Measurements from ENCODE around the gene PTPRM.

The PTPRM gene

DNA sequence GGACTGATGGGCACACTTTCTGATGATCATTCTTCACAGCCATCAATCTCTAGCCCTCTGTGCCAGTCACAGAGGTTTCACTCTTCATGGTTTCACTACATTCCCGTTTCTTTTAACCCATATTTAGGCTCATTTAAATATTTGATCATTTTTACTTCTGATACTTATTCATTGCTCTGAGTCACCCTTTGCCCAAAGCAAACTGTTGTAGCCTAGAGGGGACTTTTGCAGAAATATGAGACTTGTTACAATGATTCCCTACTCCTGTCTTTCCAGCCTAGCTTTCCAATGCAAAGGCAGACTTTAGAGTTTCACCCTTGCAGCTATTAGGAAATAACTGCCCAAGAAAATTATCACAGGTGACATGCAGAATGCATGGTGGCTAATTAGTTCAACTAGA lies 444.2 kb downstream of the PTPRM start:
- no peak overlapping the region for H3K4me3 ChIP-seq (ENCODE audit: low read length)
- H3K79me2 ChIP-seq (ENCODE audit: control insufficient read depth, low read length), result no peaks in the 10 kb centered on the region
- H3K4me2 ChIP-seq (ENCODE audit: low read length), result no peak overlapping the region
- H3K4me1 ChIP-seq (ENCODE audit: control insufficient read depth, low read length), result no peaks in the 10 kb centered on the region
- TF ChIP-seq, protein P1, sequence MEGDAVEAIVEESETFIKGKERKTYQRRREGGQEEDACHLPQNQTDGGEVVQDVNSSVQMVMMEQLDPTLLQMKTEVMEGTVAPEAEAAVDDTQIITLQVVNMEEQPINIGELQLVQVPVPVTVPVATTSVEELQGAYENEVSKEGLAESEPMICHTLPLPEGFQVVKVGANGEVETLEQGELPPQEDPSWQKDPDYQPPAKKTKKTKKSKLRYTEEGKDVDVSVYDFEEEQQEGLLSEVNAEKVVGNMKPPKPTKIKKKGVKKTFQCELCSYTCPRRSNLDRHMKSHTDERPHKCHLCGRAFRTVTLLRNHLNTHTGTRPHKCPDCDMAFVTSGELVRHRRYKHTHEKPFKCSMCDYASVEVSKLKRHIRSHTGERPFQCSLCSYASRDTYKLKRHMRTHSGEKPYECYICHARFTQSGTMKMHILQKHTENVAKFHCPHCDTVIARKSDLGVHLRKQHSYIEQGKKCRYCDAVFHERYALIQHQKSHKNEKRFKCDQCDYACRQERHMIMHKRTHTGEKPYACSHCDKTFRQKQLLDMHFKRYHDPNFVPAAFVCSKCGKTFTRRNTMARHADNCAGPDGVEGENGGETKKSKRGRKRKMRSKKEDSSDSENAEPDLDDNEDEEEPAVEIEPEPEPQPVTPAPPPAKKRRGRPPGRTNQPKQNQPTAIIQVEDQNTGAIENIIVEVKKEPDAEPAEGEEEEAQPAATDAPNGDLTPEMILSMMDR (IDR thresholded peaks at IDR 0.05; ENCODE audit: low read depth, low read length, poor library complexity, severe bottlenecking), result no peak
- TF ChIP-seq EZH2phosphoT487 (IDR thresholded peaks at IDR 0.05; ENCODE audit: borderline replicate concordance, low read length), result no peak
- no peaks in the 10 kb centered on the region for H3K27me3 ChIP-seq (ENCODE audit: control insufficient read depth, low read length)
- H4K20me1 ChIP-seq (ENCODE audit: control insufficient read depth, insufficient read depth, low read depth, low read length), result no peaks in the 10 kb centered on the region
- no peaks in the 10 kb centered on the region for H3K9me3 ChIP-seq (ENCODE audit: control insufficient read depth, insufficient read depth, low read length)
- no peaks in the 10 kb centered on the region for H3K36me3 ChIP-seq (ENCODE audit: control insufficient read depth, low read length)
- no peaks in the 10 kb centered on the region for H3K9me2 ChIP-seq (replicated peaks; ENCODE audit: control insufficient read depth, low read length)
- no peaks in the 10 kb centered on the region for H3F3A ChIP-seq (ENCODE audit: control insufficient read depth, insufficient read depth)
- H3K27ac ChIP-seq (ENCODE audit: low read depth, low read length), result no peak overlapping the region

- H3K79me2 ChIP-seq (ENCODE audit: control insufficient read depth, low read length), result no peaks in the 10 kb centered on the region
- no peak overlapping the region for H3K4me2 ChIP-seq (ENCODE audit: low read length)
- no peak overlapping the region for H3K27ac ChIP-seq (ENCODE audit: low read depth, low read length)
- H3K4me1 ChIP-seq (ENCODE audit: control insufficient read depth, low read length), result no peaks in the 10 kb centered on the region
- TF ChIP-seq EZH2phosphoT487 (IDR thresholded peaks at IDR 0.05; ENCODE audit: borderline replicate concordance, low read length), result no peak
- TF ChIP-seq, protein P1 (IDR thresholded peaks at IDR 0.05; ENCODE audit: low read depth, low read length, poor library complexity, severe bottlenecking), result no peak
- no peak overlapping the region for H3K4me3 ChIP-seq (ENCODE audit: low read length)
- H3K9me3 ChIP-seq (ENCODE audit: control insufficient read depth, insufficient read depth, low read length), result no peaks in the 10 kb centered on the region
- no peaks in the 10 kb centered on the region for H3F3A ChIP-seq (ENCODE audit: control insufficient read depth, insufficient read depth)
- no peaks in the 10 kb centered on the region for H3K27me3 ChIP-seq (ENCODE audit: control insufficient read depth, low read length)
- no peaks in the 10 kb centered on the region for H3K36me3 ChIP-seq (ENCODE audit: control insufficient read depth, low read length)
- H3K9me2 ChIP-seq (replicated peaks; ENCODE audit: control insufficient read depth, low read length), result no peaks in the 10 kb centered on the region
- no peaks in the 10 kb centered on the region for H4K20me1 ChIP-seq (ENCODE audit: control insufficient read depth, insufficient read depth, low read depth, low read length)
These were observed 444.8 kb downstream of the PTPRM start for GRCh38 chr18:8011906-8012305.

- H3K4me2 ChIP-seq (ENCODE audit: low read length), result no peak overlapping the region
- H3K4me3 ChIP-seq (ENCODE audit: low read length), result no peak overlapping the region
These were observed 451.7 kb downstream of the PTPRM start for GRCh38 chr18:8018701-8019331.

More at GRCh38 chr18:8018701-8019331, 451.7 kb downstream of the PTPRM start:
- Histone ChIP-seq H3K9me3 (ENCODE audit: control insufficient read depth, insufficient read depth, low read length) (no peaks in the 10 kb centered on the region), H3K27ac (ENCODE audit: low read depth, low read length) (no peak overlapping the region), H3K36me3 (ENCODE audit: control insufficient read depth, low read length) (no peaks in the 10 kb centered on the region), H3K9me2 (replicated peaks; ENCODE audit: control insufficient read depth, low read length) (no peaks in the 10 kb centered on the region), H3K27me3 (ENCODE audit: control insufficient read depth, low read length) (no peaks in the 10 kb centered on the region), H3K79me2 (ENCODE audit: control insufficient read depth, low read length) (no peaks in the 10 kb centered on the region), H3F3A (ENCODE audit: control insufficient read depth, insufficient read depth) (no peaks in the 10 kb centered on the region), H4K20me1 (ENCODE audit: control insufficient read depth, insufficient read depth, low read depth, low read length) (no peaks in the 10 kb centered on the region), H3K4me1 (ENCODE audit: control insufficient read depth, low read length) (no peaks in the 10 kb centered on the region)
- TF ChIP-seq, protein P1 (IDR thresholded peaks at IDR 0.05; ENCODE audit: low read depth, low read length, poor library complexity, severe bottlenecking), result no peak
- TF ChIP-seq EZH2phosphoT487 (IDR thresholded peaks at IDR 0.05; ENCODE audit: borderline replicate concordance, low read length), result no peak
